Inflammatory macrophage (primary cell): ENCODE data around the gene HEXIM2.

ENCODE experiments used
- DNase-seq, 2 donors: peaks; one replicate each; pipeline ENCODE4 v3.0.0-alpha.2; 2020 to 2022

The HEXIM2 gene

DNA sequence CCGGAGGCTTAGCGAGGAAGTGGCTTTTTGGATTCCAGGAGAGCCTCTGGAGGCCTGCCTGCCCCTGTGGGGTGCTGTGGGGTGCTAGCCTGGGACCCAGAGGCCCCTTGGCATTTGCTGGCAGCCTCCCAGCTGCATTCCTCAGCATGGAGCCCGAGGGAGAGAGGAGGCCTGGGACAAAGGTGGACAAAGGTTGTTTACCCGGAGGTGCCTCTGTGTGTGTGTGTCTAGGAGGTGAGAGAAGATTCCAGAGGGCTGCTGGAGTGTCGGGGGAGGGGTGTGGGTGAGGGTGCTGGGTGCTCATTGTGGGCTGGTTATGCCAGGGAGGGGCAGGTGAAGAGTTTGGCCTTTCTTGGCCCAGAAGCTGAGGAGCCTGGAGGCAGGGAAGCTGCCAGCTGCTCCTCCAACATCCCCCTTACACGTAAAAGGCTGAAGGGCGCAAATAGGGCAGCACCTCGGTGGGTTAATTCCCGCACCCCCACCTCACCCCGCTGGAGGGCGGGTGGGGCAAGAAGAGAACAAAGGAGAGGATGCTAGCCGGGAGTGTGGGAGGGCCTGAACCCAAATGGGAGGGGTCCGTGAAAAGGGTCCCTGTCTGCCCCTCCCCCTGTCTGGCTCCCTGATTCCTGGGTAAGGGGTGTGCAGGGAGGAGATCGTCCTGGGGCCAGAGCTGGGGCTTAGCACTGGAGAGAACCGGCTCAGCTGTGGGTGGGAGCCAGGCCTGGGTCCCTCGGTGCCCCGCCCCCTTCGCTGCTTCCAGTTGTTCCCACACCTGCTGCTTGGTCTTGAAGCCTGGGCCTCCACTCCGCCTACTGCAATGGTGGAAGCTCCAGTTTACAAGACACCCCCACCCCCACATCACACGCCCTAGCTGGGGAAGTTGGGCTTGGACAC is 9.9 kb downstream of the HEXIM2 start:
- DNase-seq, result peak; percentile 42 to 78

- DNase-seq, result no peak
Measured at GRCh38 chr17:45172232-45172540, 10.5 kb downstream of the HEXIM2 start.

DNA sequence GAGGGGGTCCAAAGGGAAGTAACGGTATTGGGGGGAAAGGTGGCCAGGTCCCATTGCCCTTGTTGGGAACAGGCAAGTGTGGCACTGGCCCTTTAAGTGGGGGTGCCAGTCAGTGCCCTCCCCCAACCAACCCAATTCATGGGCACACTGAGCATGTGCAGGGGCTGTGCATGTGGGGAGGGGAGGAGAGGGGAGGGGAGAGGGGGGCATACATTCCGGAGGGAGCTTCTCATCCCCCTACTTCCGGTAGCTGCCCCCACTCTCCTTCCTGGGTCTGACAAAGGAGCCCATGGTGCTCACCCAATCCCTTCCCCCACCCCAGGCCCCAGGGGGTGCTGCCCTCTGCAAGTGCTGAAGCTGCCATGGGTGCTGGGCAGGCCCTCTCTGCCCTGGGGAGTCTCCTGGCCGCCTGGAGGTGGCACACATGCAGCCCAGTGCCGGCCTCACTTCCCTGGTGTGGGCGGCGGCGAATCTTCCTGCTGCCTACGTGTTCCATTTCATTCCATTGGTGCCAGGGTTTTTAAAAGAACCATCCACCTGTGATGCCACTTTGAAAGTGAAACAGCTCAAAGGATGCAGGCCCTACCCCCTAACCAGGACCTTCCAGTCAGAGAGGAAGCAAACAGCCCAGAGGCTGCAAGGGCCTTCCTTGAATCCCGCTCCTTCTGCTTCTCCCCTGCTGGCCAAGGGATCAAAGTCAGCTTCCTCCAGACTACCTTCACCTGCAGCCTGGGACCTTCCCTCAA is 11.0 kb downstream of the HEXIM2 start:
- DNase-seq, result peak; percentile 29 to 42

GRCh38 chr17:45175759-45176115 is 14.1 kb downstream of the HEXIM2 start:
- DNase-seq, result no peak

GRCh38 chr17:45177563-45177962 is 15.9 kb downstream of the HEXIM2 start:
- no peak for DNase-seq

DNA sequence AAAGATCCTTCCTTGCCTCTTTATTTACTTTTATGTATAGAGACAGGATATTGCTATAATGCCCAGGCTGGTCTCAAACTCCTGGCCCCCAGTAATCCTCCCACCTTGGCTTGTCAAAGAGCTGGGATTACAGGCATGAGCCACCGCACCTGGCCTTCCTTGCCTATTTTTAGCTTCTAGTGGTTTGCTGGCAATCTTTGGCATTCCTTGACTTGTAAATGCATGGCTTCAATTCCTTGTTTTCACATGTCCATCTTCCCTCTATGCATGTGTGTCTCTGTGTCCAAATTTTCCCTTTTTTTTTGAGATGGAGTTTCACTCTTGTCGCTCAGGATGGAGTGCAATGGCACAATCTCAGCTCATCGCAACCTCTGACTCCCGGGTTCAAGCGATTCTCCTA is 22.5 kb downstream of the HEXIM2 start:
- no peak for DNase-seq

DNA sequence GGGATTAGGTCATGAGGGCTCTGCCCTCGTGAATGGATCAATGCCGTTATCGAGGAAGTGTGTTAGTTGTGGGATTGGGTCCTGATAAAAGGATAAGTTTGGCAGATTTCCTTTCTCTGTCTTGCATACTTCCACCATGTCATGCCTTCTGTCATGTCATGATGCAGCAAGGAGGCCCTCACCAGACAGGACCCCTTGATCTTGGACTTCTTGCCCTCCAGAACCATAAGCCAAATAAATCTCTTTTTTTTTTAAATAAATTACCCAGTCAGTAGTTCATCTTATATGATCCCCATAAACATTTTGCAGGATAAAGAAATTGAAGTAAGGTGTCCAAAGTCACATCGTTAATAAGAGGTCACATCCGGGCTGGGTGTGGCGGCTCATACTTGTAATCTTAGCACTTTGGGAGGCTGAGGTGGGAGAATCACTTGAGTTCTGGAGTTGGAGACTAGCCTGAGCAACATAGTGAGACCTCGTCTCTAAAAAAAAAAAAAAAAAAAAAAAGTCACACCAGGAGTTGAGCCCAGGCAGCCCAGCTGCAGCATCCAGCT is 25.2 kb downstream of the HEXIM2 start:
- no peak for DNase-seq

- no peak for DNase-seq
Measured at GRCh38 chr17:45189009-45189408, 27.3 kb downstream of the HEXIM2 start.

GRCh38 chr17:45190503-45191255 is 29.0 kb downstream of the HEXIM2 start:
- no peak for DNase-seq

- DNase-seq, result no peak
Measured at GRCh38 chr17:45195424-45195823, 33.7 kb downstream of the HEXIM2 start.

DNA sequence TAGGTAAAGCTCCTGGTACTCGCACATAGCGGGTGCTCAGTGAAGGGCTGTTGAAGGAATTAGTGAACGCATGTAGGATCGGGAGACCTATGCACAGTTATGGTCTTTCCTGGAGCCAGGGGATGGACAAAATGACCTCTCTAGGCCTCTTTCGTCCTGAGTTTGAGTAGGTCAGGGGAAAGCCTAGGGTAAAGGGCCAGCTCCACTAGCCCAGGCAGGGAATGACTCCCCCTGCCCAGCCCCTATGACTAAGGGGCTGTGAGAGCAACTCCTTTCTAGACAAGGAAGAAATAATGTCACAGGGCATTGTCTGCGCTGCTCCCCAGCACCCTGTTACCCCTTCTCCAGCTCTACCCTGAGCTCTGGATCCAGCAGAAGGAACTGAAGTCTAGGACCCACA is 35.4 kb downstream of the HEXIM2 start:
- no peak for DNase-seq

DNA sequence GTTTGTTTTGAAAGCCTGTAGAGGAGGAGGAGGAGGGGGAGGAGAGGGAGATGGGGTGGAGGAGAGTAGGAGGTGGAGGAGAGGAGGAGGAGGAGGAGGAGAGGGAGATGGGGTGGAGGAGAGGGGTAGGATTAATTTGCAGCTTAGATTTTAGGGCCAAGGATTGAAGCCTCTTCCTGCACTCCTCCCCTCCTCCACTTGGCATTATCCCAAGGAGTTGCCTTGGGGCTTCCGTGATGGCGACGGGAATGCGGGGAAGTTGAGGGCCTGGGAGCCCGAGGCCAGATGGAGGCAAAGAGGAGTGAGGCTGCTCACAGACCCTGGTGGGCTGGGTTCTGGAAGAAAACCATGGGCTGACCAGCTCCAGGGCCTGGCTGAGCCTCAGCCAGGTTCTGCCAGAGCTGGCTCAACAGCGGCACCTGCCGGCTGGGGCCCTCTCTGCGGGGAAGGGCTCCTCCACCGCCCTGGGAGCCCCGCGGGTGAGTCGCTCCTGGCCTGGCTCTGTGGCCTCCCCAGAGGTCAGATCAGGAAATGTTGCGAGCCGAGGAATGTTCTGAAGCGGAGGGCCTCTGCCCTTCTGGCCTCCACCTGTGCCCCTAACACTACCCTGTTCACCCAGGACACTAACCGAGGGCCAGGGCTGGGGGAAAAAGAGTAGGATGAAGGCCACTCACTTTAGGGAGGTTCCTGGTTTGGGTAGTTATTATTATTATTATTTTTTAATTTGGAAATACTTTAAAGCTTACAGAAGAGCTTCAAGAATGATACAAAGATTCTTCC is 36.1 kb downstream of the HEXIM2 start:
- peak; percentile 93 to 94 for DNase-seq

GRCh38 chr17:45200701-45201100 is 39.0 kb downstream of the HEXIM2 start:
- DNase-seq, result peak; percentile 46 to 90

DNA sequence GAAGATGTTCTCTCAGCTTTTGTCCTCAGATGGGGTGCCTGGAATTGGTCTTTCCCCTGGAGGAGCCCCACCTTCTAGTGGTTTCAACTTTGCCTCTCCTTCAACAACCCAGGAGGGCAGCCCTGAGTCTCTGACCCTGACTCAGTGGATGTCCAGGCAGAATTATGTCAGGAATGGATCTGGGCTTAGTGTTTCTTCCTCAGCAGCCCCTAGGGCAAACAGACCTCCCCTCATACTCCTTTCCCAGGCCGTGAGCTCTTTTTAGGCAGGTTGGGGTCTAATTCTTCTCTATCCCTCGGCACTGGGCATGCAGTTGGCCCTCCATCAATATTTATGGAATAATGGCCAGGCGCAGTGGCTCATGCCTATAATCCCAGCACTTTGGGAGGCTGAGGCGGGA is 39.8 kb downstream of the HEXIM2 start:
- no peak for DNase-seq

- DNase-seq, result peak; percentile 90 to 94
Measured at GRCh38 chr17:45201880-45202279, 40.2 kb downstream of the HEXIM2 start.

DNA sequence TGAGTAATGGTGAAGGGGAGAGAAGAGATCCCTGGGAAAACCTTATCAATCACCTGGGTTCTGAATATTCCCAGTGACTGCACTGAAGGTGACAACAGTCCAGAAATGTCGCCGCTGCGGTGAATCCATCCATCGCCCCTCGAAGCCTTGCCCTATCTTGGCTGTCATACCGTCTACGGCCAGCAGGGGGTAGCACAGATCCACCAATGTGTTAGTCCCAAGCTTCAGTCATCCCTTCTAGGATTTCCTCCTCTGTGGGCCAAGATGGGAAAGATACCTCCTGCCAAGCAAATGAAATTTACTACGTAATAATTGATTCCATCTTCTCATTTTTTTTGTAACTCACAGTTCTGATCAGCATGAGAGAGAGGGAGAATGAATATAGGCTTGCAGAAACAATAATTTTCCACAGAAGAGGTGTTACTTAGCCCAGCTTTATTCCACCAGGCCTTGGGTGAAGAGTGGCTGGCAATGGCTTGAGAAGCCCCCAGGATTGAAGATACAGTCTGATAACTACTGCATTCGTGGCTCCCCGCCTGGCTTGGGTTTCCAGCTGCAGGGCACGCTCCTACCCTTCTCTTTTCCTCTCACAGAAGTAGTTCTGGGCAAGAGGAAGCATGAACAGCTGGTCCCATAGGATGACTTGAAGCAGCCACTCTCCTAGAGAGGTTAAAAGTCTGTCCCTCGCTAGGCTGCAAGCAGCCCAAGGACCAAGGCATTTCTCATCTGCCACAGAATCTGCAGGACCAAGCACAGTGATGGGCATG is 57.4 kb downstream of the HEXIM2 start:
- DNase-seq, result peak; percentile 83 to 89
